Suprapubic skin (tissue), 4 donors: ENCODE data around the gene PPP2R5C.

Experiments used
- CTCF ChIP-seq, 2 donors: fragments of 200-600 bp in 1 of 2; fragments of 450-650 bp in 1 of 2; sonication (generic) in 1 of 2; IDR thresholded peaks; one replicate each; pipeline ENCODE4 v1.5.1; 2016 to 2019; ENCODE audit warnings: antibody characterized with exemption in 2 of 2, mild to moderate bottlenecking in 1 of 2, moderate library complexity in 1 of 2
- EP300 ChIP-seq: sonication (generic); formaldehyde crosslinking; IDR thresholded peaks from one replicate; pipeline ENCODE4 v1.6.1; 2017; ENCODE audit warnings: antibody characterized with exemption
- POLR2A ChIP-seq, 2 donors: fragments of 450-650 bp; IDR thresholded peaks; one replicate each; pipeline ENCODE4 v1.6.1; 2017; ENCODE audit warnings: antibody characterized with exemption in 2 of 2, mild to moderate bottlenecking in 2 of 2, moderate library complexity in 2 of 2
- POLR2AphosphoS5 ChIP-seq, 3 donors: sonication (generic); formaldehyde crosslinking; IDR thresholded peaks; one replicate each; pipeline ENCODE4 v1.6.1; 2017; ENCODE audit warnings: antibody characterized with exemption in 3 of 3

DNA sequence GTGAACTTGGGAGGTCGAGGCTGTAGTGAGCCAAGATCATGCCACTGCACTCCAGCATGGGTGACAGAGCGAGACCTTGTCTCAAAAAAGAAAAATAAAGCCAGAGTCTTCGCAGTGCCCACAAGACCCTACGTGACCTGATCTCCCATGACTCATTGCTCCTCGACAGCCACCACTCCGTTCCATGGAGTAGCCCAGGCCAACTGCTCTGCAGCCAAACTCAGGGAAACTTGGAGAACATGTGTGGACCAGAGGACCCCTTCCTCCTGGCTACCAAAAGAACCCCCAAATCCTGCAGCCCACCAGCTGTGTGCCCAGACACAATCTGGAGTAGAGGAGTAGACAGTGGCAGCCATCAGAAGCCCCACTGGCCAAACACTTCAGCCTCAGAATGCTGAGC is 32.1 kb upstream of the PPP2R5C start:
- no peak for TF ChIP-seq EP300
- no peak for TF ChIP-seq CTCF (IDR thresholded peaks at IDR 0.05)
- TF ChIP-seq POLR2A (IDR thresholded peaks at IDR 0.05): no peak
- no peak for TF ChIP-seq POLR2AphosphoS5 (IDR thresholded peaks at IDR 0.05)
